22Rv1 (cell line): ENCODE measurements around the gene APOL5.

Experiments used
- H3K27ac ChIP-seq: fragments of 450-650 bp; 2 replicates; pipeline ENCODE4 v1.5.1; 2017
- CTCF ChIP-seq: fragments of 450-650 bp; IDR thresholded peaks from 2 replicates; pipeline ENCODE4 v1.5.1; 2017; ENCODE audit warnings: mild to moderate bottlenecking
- ZFX ChIP-seq: fragments of 450-650 bp; IDR thresholded peaks from 2 replicates; pipeline ENCODE4 v1.6.1; 2017; ENCODE audit warnings: antibody characterized with exemption, borderline replicate concordance

APOL5 gene

GRCh38 chr22:35775339-35775738 lies 57.7 kb downstream of the APOL5 start:
- no peak overlapping the region for H3K27ac ChIP-seq
- TF ChIP-seq ZFX: no peak
- no peak for TF ChIP-seq CTCF

GRCh38 chr22:35777335-35777975 lies 59.8 kb downstream of the APOL5 start:
- TF ChIP-seq CTCF (no peak), ZFX (no peak)
- H3K27ac ChIP-seq: no peak overlapping the region
